K562 (cell line): Measurements from ENCODE around the gene KAT2B. TPM values are rescaled to one million over a fixed set of nuclear protein-coding genes. Genes with fewer than 3 reads are reported as not detected.
A peak's percentile ranks its signal among the peaks of the same experiment; 100 is the strongest.

Source experiments
- ATF7 ChIP-seq: fragments of 450-650 bp; IDR thresholded peaks from 2 replicates; pipeline ENCODE4 v1.7.1; 2014; ENCODE audit warnings: mild to moderate bottlenecking, moderate library complexity
- JUN ChIP-seq, 2 experiments: sonication (generic) in 1 of 2; formaldehyde crosslinking in 1 of 2; IDR thresholded peaks; 2 replicates each; pipeline versions ENCODE4 v1.6.1 to v1.8.0; 2012 to 2022; ENCODE audit warnings: borderline replicate concordance in 2 of 2, mild to moderate bottlenecking in 2 of 2, improper control_type of control experiment in 1 of 2, low read depth in 1 of 2, low read length in 1 of 2, missing genetic modification reagents in 1 of 2
- MAFF ChIP-seq: IDR thresholded peaks from 2 replicates; pipeline ENCODE4 v1.6.1; 2012; ENCODE audit warnings: low read length, improper control_type of control experiment
- TAF9B ChIP-seq: fragments of 450-650 bp; IDR thresholded peaks from 2 replicates; pipeline ENCODE4 v1.6.1; 2018; ENCODE audit warnings: mild to moderate bottlenecking; ENCODE audit not compliant: partially characterized antibody
- THRAP3 ChIP-seq: fragments of 450-650 bp; IDR thresholded peaks from 2 replicates; pipeline ENCODE4 v1.6.1; 2016; ENCODE audit warnings: mild to moderate bottlenecking, inconsistent platforms, borderline replicate concordance
- TRIM28 ChIP-seq: fragments of 450-650 bp; IDR thresholded peaks from 2 replicates; pipeline ENCODE4 v1.6.1; 2017
- ZFPM2 ChIP-seq: fragments of 250-450 bp; sonication (Bioruptor Pico); IDR thresholded peaks from 2 replicates; pipeline ENCODE4 v1.5.1; 2022; ENCODE audit warnings: mild to moderate bottlenecking
- polyA plus RNA-seq, 8 experiments: library from polyadenylated mRNA; depleted of rRNA in 4 of 8; stranded (reverse) in 5 of 8; unstranded in 3 of 8; fragments of >200 nt; fragmentation: Nextera tagmentation in 2 of 8; fragmentation: Illumina TruSeq in 1 of 8; extraction: Ambion mirVana in 2 of 8; extraction: Trizol in 1 of 8; gene quantifications; 2 replicates each; pipeline versions ENCODE4 v1.2.1 to v1.2.3, GENCODE V29; 2011 to 2014; ENCODE audit warnings: inconsistent platforms in 1 of 8, missing spikeins in 1 of 8
- total RNA-seq, 7 experiments: library from RNA; depleted of rRNA in 6 of 7; stranded (reverse); fragments of >200 nt in 6 of 7; fragmentation: Illumina TruSeq in 2 of 7; extraction: Trizol in 2 of 7; gene quantifications; 2 replicates each; pipeline versions ENCODE4 v1.2.1 to v1.2.3, GENCODE V29; 2011 to 2021; ENCODE audit warnings: low replicate concordance in 1 of 7
- TF ChIP-seq, protein P1 (sequence below): fragments of 250-450 bp; sonication (Bioruptor Pico); IDR thresholded peaks from 2 replicates; pipeline ENCODE4 v1.4.0; 2020; ENCODE audit warnings: mild to moderate bottlenecking, moderate library complexity
- TF ChIP-seq, protein P2 (sequence below): fragments of 250-450 bp; sonication (Bioruptor Pico); IDR thresholded peaks from 2 replicates; pipeline ENCODE4 v1.5.0; 2020; ENCODE audit warnings: mild to moderate bottlenecking
- TF ChIP-seq, protein P3 (sequence below): fragments of 450-650 bp; IDR thresholded peaks from 2 replicates; pipeline ENCODE4 v1.6.1; 2016; ENCODE audit warnings: antibody characterized with exemption

The KAT2B gene
- total and polyA plus RNA-seq, 9 of the 15 experiments (the other 6 are each of a cell fraction or from before 2014, with no cell fraction given), result 3.3 to 14.9 (median 12.2) TPM

DNA sequence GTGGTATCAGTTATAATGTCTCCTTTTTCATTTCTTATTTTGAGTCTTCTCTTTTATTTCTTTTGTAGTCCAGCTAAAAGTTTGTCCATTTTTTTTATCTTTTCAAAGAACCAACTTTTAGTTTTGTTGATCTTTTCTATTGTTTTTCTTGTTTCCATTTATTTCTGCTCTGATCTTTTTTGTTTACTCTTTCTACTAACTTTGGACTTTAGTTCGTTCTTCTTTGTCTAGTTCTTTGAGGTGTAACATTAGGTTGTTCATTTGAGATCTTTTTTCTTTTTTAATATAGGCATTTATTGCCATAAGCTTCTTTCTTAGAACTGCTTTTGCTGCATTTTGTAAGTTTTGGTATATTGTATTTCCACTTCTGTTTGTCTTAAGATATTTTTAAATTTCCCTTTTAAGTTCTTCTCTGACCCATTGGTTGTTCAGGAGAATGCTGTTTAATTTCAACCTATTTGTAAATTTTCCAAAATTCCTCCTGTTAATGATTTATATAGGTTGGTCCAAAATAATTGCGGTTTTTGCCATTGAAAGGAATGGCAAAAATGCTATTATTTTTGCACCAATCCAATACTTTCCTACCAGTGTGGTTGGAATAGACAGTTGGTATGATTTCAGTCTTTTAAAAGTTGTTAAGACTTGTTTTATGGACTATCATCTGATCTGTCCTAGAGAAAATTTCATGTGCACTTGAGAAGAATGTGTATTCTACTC, 51.2 kb downstream of the KAT2B start (continued):
- TF ChIP-seq JUN (IDR thresholded peaks at IDR 0.05; ENCODE audit: borderline replicate concordance, low read depth, low read length), result no peak
- TF ChIP-seq JUN (CRISPR knock-in tag; IDR thresholded peaks at IDR 0.05; ENCODE audit: borderline replicate concordance), result no peak
- TF ChIP-seq TAF9B, result peak; percentile 11
- TF ChIP-seq, protein P1, sequence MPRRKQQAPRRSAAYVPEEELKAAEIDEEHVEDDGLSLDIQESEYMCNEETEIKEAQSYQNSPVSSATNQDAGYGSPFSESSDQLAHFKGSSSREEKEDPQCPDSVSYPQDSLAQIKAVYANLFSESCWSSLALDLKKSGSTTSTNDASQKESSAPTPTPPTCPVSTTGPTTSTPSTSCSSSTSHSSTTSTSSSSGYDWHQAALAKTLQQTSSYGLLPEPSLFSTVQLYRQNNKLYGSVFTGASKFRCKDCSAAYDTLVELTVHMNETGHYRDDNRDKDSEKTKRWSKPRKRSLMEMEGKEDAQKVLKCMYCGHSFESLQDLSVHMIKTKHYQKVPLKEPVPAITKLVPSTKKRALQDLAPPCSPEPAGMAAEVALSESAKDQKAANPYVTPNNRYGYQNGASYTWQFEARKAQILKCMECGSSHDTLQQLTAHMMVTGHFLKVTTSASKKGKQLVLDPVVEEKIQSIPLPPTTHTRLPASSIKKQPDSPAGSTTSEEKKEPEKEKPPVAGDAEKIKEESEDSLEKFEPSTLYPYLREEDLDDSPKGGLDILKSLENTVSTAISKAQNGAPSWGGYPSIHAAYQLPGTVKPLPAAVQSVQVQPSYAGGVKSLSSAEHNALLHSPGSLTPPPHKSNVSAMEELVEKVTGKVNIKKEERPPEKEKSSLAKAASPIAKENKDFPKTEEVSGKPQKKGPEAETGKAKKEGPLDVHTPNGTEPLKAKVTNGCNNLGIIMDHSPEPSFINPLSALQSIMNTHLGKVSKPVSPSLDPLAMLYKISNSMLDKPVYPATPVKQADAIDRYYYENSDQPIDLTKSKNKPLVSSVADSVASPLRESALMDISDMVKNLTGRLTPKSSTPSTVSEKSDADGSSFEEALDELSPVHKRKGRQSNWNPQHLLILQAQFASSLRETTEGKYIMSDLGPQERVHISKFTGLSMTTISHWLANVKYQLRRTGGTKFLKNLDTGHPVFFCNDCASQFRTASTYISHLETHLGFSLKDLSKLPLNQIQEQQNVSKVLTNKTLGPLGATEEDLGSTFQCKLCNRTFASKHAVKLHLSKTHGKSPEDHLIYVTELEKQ (CRISPR knock-in tag), result no peak
- TF ChIP-seq, protein P2, sequence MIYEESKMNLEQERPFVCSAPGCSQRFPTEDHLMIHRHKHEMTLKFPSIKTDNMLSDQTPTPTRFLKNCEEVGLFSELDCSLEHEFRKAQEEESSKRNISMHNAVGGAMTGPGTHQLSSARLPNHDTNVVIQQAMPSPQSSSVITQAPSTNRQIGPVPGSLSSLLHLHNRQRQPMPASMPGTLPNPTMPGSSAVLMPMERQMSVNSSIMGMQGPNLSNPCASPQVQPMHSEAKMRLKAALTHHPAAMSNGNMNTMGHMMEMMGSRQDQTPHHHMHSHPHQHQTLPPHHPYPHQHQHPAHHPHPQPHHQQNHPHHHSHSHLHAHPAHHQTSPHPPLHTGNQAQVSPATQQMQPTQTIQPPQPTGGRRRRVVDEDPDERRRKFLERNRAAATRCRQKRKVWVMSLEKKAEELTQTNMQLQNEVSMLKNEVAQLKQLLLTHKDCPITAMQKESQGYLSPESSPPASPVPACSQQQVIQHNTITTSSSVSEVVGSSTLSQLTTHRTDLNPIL (CRISPR knock-in tag), result no peak
- no peak for TF ChIP-seq ATF7
- no peak for TF ChIP-seq ZFPM2
- TF ChIP-seq MAFF, result no peak
- TF ChIP-seq THRAP3, result 0 out of 2 replicates have a peak, but pooled peaks have one; percentile 54
- TF ChIP-seq, protein P3, sequence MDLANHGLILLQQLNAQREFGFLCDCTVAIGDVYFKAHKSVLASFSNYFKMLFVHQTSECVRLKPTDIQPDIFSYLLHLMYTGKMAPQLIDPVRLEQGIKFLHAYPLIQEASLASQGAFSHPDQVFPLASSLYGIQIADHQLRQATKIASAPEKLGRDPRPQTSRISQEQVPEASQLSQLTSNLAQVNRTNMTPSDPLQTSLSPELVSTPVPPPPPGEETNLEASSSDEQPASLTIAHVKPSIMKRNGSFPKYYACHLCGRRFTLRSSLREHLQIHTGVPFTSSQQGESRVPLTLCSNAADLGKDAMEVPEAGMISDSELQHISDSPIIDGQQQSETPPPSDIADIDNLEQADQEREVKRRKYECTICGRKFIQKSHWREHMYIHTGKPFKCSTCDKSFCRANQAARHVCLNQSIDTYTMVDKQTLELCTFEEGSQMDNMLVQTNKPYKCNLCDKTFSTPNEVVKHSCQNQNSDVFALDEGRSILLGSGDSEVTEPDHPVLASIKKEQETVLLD, result 0 out of 2 replicates have a peak, but pooled peaks have one; percentile 28
- TF ChIP-seq TRIM28, result no peak
